GM21367 (cell line): ENCODE measurements around the gene MYO3B.
"Not testable (repeated sequence)": the region's sequence is repeated elsewhere in the genome, so short reads cannot be mapped to it uniquely, and the experiment has no call there.

Source experiments
- ATAC-seq: cut with Tn5 transposase; IDR thresholded peaks from one replicate; pipeline ENCODE4 v1.9.1; 2021; ENCODE audit not compliant: unreplicated experiment

The MYO3B gene

GRCh38 chr2:170208967-170209366 lies 31.0 kb downstream of the MYO3B start:
- ATAC-seq, result no peak

GRCh38 chr2:170212625-170213280 lies 34.8 kb downstream of the MYO3B start:
- ATAC-seq, result no peak

GRCh38 chr2:170213281-170213625 lies 35.3 kb downstream of the MYO3B start:
- ATAC-seq, result not testable (repeated sequence)

- ATAC-seq, result no peak
Observed at GRCh38 chr2:170213651-170214050, 35.7 kb downstream of the MYO3B start.

- ATAC-seq, result no peak
Observed at GRCh38 chr2:170214309-170214948, 36.5 kb downstream of the MYO3B start.

- no peak for ATAC-seq
Observed at GRCh38 chr2:170215021-170215420, 37.1 kb downstream of the MYO3B start.

GRCh38 chr2:170216428-170216827 lies 38.5 kb downstream of the MYO3B start:
- ATAC-seq, result no peak

- no peak for ATAC-seq
Observed at GRCh38 chr2:170216981-170217380, 39.0 kb downstream of the MYO3B start.

GRCh38 chr2:170217778-170218251 lies 39.9 kb downstream of the MYO3B start:
- no peak for ATAC-seq

GRCh38 chr2:170218456-170218855 lies 40.5 kb downstream of the MYO3B start:
- ATAC-seq, result no peak

- ATAC-seq, result no peak
Observed at GRCh38 chr2:170218931-170219330, 41.0 kb downstream of the MYO3B start.

- ATAC-seq, result no peak
Observed at GRCh38 chr2:170221317-170222288, 43.7 kb downstream of the MYO3B start.

- ATAC-seq, result no peak
Observed at GRCh38 chr2:170222298-170222697, 44.4 kb downstream of the MYO3B start.

- no peak for ATAC-seq
Observed at GRCh38 chr2:170222842-170223241, 44.9 kb downstream of the MYO3B start.

GRCh38 chr2:170224692-170225294 lies 46.8 kb downstream of the MYO3B start:
- no peak for ATAC-seq

- ATAC-seq, result no peak
Observed at GRCh38 chr2:170226216-170226615, 48.3 kb downstream of the MYO3B start.

- ATAC-seq, result peak; percentile 86
Observed at GRCh38 chr2:170227507-170227947, 49.6 kb downstream of the MYO3B start.

GRCh38 chr2:170227951-170228350 lies 50.0 kb downstream of the MYO3B start:
- no peak for ATAC-seq

- no peak for ATAC-seq
Observed at GRCh38 chr2:170228429-170228828, 50.5 kb downstream of the MYO3B start.

GRCh38 chr2:170229125-170229524 lies 51.2 kb downstream of the MYO3B start:
- ATAC-seq, result no peak

- ATAC-seq, result no peak
Observed at GRCh38 chr2:170229744-170230143, 51.8 kb downstream of the MYO3B start.
